IPS-18a (cell line): ENCODE data around the gene OBSCN.

Experiments
- H3K27ac ChIP-seq: one replicate; pipeline ENCODE4 v1.5.1; 2013; ENCODE audit warnings: low read length
- H3K27me3 ChIP-seq: one replicate; pipeline ENCODE4 v1.6.1; 2013; ENCODE audit warnings: mild to moderate bottlenecking, low read length; ENCODE audit not compliant: control insufficient read depth, insufficient read depth
- H3K36me3 ChIP-seq: one replicate; pipeline ENCODE4 v1.6.1; 2013; ENCODE audit warnings: low read depth, low read length; ENCODE audit not compliant: control insufficient read depth
- H3K4me1 ChIP-seq: one replicate; pipeline ENCODE4 v1.6.1; 2013; ENCODE audit warnings: low read depth, low read length; ENCODE audit not compliant: control insufficient read depth
- H3K4me3 ChIP-seq: one replicate; pipeline ENCODE4 v1.5.1; 2013; ENCODE audit warnings: low read length
- H3K9ac ChIP-seq: one replicate; pipeline ENCODE4 v1.6.1; 2013; ENCODE audit warnings: mild to moderate bottlenecking, low read length, moderate library complexity
- H3K9me3 ChIP-seq: one replicate; pipeline ENCODE4 v1.6.1; 2013; ENCODE audit warnings: low read depth, low read length; ENCODE audit not compliant: control insufficient read depth

The OBSCN gene

DNA sequence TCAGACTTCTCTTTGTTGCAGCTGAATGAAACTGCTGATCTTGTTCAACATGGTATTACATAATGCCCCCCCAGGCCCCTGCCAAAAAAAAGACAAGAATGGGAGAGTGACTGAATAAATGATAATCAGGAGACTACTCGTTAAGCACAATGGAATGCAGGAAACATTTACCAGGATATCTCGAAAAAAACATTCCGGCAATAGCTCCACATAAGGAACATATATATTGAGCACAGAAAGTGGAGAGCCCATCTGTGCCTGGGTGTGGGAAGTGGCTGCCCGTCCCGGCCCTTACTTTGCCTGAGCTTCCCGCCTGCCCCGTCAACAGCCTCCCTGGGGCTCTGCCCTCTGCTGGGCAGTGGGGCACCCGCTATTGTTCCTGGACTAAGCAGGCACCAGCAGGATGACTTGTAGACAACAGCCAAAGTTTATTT is 185.4 kb downstream of the OBSCN start:
- H3K27ac ChIP-seq: no peak overlapping the region
- peaks cover 37% of the 10 kb centered on the region for H3K36me3 ChIP-seq
- no peak overlapping the region for H3K4me3 ChIP-seq

DNA sequence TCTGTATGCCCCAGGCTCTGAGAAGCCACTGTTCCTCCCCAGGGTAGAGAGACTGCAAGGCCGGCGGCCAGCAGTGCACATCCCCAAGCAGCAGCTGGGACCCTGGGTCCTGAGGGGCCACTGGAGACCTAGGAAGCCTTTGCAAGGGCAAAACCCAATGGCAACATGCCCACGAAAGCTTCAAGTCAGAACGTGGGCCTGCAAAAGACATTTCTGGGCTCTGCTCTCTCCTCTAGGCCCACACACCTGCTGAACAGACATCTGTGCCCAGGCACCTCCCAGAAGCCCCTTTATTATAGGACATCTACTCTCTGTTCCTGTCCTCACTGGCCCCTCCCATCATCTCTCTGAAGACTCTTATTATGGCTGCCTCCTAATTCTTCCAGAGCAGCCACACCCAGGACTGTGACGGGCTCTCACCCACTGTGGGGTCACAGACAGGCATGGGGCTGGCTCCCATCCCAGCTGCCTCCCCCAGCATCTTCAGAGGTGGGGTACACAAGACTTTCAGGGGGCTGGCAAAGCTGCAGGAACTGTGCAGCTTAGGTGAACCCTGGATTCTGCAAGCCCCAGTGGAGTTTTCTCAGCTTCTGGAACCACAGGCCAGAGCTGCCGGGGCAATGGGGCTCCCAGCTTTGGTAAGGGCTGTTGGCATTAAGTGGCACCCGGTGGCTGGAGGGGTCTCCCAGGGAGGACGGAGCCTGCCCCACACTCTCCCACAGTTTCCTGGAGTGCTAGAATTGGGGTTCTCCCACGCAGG is 186.1 kb downstream of the OBSCN start:
- H3K4me3 ChIP-seq: no peak overlapping the region
- no peak overlapping the region for H3K27ac ChIP-seq
- no peaks in the 10 kb centered on the region for H3K27me3 ChIP-seq
- peaks cover 38% of the 10 kb centered on the region for H3K36me3 ChIP-seq
- H3K4me1 ChIP-seq: no peaks in the 10 kb centered on the region
- no peaks in the 10 kb centered on the region for H3K9me3 ChIP-seq
- no peak overlapping the region for H3K9ac ChIP-seq

More for the DNA sequence above, 185.4 kb downstream of the OBSCN start:
- Histone ChIP-seq H3K9me3 (no peaks in the 10 kb centered on the region), H3K9ac (no peak overlapping the region), H3K27me3 (no peaks in the 10 kb centered on the region), H3K4me1 (no peaks in the 10 kb centered on the region)

DNA sequence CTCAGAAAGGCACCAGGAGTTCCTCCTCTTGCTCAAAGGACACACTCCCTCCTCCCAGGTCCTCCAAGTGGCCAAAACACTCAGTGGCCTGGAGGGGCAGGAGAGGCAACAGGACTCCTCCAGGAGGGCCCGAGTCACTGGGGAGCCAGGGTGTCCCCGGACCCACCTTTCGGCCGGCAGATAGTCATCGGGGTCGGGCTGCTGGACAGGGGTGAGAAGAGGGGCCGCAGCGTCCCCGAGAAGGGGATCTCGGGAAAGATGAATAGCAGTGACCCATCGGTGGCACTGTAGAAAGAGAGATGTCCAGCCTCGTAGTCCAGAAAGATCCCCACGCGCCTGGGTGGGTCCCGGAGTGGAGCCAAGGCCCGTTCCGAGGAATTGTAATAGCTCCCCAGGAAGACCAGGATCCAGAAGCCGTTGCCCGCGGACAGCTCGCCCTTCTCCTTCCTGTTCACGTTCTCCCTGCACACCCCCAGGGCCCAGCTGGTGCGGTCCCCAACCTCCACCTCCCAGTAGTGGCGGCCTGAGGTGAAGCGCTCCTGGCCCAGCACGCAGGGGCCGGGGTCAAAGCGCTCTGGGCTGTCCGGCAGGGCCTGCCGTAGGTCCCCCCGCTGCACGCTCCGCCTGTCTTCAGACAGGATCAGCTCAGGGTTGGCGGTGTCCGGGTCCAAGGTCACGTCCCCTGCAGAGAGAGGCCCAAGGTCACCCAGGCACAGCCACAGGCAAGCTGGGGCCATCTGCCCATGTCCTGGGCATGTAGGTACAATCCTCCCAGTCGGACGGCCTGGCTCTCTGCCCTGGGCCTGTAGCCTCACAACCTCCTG is 186.9 kb downstream of the OBSCN start:
- Histone ChIP-seq H3K4me3 (no peak overlapping the region), H3K27ac (no peak overlapping the region), H3K4me1 (no peaks in the 10 kb centered on the region), H3K9me3 (no peaks in the 10 kb centered on the region), H3K9ac (no peak overlapping the region), H3K36me3 (peaks cover 41% of the 10 kb centered on the region), H3K27me3 (no peaks in the 10 kb centered on the region)

GRCh38 chr1:228396770-228397662 is 189.2 kb downstream of the OBSCN start:
- H3K27me3 ChIP-seq: no peaks in the 10 kb centered on the region
- no peaks in the 10 kb centered on the region for H3K9me3 ChIP-seq
- H3K9ac ChIP-seq: no peak overlapping the region
- no peak overlapping the region for H3K4me3 ChIP-seq
- peaks cover 46% of the 10 kb centered on the region for H3K36me3 ChIP-seq
- H3K27ac ChIP-seq: no peak overlapping the region
- no peaks in the 10 kb centered on the region for H3K4me1 ChIP-seq

DNA sequence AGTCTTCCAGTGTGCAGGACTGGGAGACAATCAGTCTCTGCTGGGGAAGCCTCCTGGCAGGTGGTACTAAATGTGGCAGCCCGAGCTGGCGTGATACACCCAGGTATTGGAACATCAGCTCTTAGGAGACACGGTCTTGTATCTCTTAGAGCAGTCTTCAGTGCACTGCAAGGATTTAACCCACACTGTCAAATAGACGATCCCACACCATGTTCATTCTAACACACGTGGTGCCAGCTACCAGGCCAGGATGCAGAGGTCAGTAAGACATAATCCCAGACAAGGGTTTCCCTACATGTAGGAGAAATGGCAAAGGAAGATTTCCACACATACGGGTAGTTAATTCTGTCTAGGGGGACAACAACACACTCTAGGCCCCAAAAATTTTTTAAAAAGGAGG is 190.1 kb downstream of the OBSCN start:
- H3K27ac ChIP-seq: no peak overlapping the region
- no peaks in the 10 kb centered on the region for H3K4me1 ChIP-seq
- H3K36me3 ChIP-seq: peaks cover 48% of the 10 kb centered on the region
- no peaks in the 10 kb centered on the region for H3K9me3 ChIP-seq
- no peaks in the 10 kb centered on the region for H3K27me3 ChIP-seq
- H3K4me3 ChIP-seq: no peak overlapping the region
- H3K9ac ChIP-seq: no peak overlapping the region

DNA sequence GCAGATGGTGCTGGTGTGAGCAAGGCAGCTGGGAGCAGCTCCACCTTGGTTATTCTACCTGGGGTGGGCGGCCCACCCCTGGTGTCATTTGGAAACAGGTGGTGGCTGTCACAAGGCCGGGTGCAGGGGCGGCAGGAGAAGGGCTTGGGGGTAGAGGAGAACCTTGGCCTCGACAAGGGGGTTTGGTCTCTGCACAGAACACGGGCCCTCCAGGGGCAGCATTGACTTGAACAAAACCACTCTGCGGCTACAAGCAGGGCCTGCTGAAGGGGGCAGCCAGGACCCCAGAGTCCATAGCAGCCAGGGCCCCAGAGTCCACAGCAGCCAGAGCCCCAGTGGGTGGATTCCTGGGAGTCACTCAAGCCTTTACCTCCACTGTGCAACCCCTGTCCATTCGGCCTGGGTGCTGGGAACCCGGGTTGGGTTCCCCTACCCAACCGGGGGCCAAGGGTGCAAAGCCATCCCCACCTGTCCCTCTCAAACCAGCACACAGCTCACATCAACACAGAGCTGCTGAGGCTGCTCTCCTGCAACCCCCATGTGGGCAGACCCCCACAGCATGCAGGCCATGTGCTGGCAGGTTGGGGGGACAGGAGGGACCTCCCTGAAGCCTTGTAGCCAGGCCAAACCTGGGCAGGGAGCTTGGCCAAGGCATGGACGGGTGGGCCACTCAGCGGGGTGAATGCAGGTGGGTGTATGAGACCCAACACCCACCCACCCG is 191.1 kb downstream of the OBSCN start:
- Histone ChIP-seq H3K9ac (no peak overlapping the region), H3K27me3 (no peaks in the 10 kb centered on the region), H3K27ac (no peak overlapping the region), H3K36me3 (peaks cover 48% of the 10 kb centered on the region), H3K4me3 (no peak overlapping the region), H3K9me3 (no peaks in the 10 kb centered on the region), H3K4me1 (no peaks in the 10 kb centered on the region)

- Histone ChIP-seq H3K36me3 (peaks cover 48% of the 10 kb centered on the region), H3K9ac (no peak overlapping the region), H3K27ac (no peak overlapping the region), H3K4me1 (no peaks in the 10 kb centered on the region), H3K27me3 (no peaks in the 10 kb centered on the region), H3K4me3 (no peak overlapping the region), H3K9me3 (no peaks in the 10 kb centered on the region)
Observed at GRCh38 chr1:228399531-228400236, 191.8 kb downstream of the OBSCN start.

DNA sequence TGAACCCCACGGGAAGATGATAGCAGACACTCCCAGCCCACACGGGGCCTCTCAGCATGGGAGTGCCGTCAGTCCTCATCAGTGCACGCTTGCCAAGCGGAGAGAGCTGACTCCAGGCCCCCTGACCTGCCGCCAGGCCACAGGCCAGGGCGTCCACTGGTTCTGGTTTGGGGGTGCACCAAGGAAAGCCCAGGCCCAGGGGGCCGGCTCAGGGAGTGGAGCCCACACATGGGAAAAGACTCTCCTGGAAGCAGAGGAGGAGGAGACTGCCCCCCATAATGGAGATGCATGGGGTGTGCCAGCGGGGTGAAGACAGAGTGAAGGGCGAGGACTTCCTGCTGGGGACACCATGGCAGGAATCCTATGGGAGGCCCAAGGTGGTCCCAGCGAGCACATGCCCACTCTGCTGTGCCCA is 192.4 kb downstream of the OBSCN start:
- Histone ChIP-seq H3K36me3 (peaks cover 46% of the 10 kb centered on the region), H3K9me3 (no peaks in the 10 kb centered on the region), H3K27ac (no peak overlapping the region), H3K4me1 (peaks cover 4% of the 10 kb centered on the region), H3K9ac (no peak overlapping the region), H3K4me3 (no peak overlapping the region), H3K27me3 (no peaks in the 10 kb centered on the region)

- Histone ChIP-seq H3K27ac (no peak overlapping the region), H3K4me1 (peaks cover 9% of the 10 kb centered on the region), H3K9me3 (no peaks in the 10 kb centered on the region), H3K9ac (no peak overlapping the region), H3K4me3 (no peak overlapping the region), H3K27me3 (no peaks in the 10 kb centered on the region), H3K36me3 (peaks cover 39% of the 10 kb centered on the region)
Observed at GRCh38 chr1:228400692-228401454, 193.0 kb downstream of the OBSCN start.
